ENCODE results near the gene FKRP.

The FKRP gene

GRCh38 chr19:46720503-46721239, 25.2 kb upstream of the FKRP start:
- no peak for DNase-seq (ENCODE audit: low read depth)
- TF ChIP-seq, protein P1, sequence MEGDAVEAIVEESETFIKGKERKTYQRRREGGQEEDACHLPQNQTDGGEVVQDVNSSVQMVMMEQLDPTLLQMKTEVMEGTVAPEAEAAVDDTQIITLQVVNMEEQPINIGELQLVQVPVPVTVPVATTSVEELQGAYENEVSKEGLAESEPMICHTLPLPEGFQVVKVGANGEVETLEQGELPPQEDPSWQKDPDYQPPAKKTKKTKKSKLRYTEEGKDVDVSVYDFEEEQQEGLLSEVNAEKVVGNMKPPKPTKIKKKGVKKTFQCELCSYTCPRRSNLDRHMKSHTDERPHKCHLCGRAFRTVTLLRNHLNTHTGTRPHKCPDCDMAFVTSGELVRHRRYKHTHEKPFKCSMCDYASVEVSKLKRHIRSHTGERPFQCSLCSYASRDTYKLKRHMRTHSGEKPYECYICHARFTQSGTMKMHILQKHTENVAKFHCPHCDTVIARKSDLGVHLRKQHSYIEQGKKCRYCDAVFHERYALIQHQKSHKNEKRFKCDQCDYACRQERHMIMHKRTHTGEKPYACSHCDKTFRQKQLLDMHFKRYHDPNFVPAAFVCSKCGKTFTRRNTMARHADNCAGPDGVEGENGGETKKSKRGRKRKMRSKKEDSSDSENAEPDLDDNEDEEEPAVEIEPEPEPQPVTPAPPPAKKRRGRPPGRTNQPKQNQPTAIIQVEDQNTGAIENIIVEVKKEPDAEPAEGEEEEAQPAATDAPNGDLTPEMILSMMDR (IDR thresholded peaks at IDR 0.05; ENCODE audit: insufficient read depth, low read depth, low read length, missing control alignments), result no peak
- no peak overlapping the region for H3K4me3 ChIP-seq (ENCODE audit: low read depth, low read length)

GRCh38 chr19:46721269-46722003, 24.4 kb upstream of the FKRP start:
- DNase-seq (ENCODE audit: low read depth), result no peak
- TF ChIP-seq, protein P1 (IDR thresholded peaks at IDR 0.05; ENCODE audit: insufficient read depth, low read depth, low read length, missing control alignments), result no peak
- H3K4me3 ChIP-seq (ENCODE audit: low read depth, low read length), result no peak overlapping the region

DNA sequence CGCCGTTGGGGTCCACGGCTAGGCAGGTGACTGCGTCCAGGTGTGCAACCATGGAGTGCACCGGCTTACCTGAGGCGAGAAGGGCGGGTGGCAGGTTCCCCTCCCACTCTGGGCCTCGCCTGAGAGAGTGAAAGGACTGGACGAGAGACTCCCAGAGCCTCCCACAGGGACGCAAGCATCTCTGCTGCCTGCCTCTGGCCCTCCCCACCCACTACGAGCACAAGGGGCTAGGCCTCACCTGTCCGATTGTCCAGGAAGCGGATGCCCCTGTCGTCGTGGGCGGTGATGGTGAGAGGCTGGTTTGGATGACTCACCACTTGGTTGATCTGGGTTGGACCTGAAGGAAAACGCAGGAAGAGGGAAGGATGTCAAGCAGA, 23.9 kb upstream of the FKRP start:
- DNase-seq (ENCODE audit: low read depth), result no peak
- TF ChIP-seq, protein P1 (IDR thresholded peaks at IDR 0.05; ENCODE audit: insufficient read depth, low read depth, low read length, missing control alignments), result no peak
- no peak overlapping the region for H3K4me3 ChIP-seq (ENCODE audit: low read depth, low read length)

DNA sequence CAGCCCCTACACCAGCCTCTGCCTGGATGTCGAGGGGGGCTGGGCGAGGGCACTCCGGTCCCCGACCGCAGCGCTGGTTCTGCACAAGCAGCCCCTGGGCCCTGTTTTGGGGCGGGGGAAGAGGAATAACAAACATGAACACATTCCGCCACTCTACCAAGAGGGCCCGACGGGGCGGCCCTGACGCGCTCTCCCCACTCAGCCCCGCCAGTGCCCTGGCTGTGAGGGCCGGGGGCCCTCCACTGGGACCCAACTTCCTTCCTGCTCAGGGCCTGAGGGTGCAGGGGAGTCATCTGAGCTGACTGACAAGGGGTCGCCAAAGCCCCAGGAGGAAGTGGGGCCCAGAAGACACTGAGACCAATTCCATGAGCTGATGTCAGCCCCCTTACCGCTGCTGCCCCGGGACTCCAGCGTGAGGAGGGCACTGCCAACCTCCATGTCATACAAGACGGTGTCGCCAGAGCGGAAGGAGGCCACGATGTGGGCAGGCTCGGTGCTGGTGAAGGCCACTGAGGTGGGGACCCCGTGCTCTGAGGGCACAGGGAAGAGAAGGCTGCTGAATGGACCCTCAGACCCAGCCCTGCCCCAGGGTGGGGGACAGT, 23.3 kb upstream of the FKRP start:
- DNase-seq (ENCODE audit: low read depth), result no peak
- TF ChIP-seq, protein P1 (IDR thresholded peaks at IDR 0.05; ENCODE audit: insufficient read depth, low read depth, low read length, missing control alignments), result no peak

GRCh38 chr19:46723023-46723461, 22.8 kb upstream of the FKRP start:
- TF ChIP-seq, protein P1 (IDR thresholded peaks at IDR 0.05; ENCODE audit: insufficient read depth, low read depth, low read length, missing control alignments), result no peak
- no peak overlapping the region for H3K4me3 ChIP-seq (ENCODE audit: low read depth, low read length)
- DNase-seq (ENCODE audit: low read depth), result no peak

More for the DNA sequence above, 23.3 kb upstream of the FKRP start:
- H3K4me3 ChIP-seq (ENCODE audit: low read depth, low read length), result no peak overlapping the region

DNA sequence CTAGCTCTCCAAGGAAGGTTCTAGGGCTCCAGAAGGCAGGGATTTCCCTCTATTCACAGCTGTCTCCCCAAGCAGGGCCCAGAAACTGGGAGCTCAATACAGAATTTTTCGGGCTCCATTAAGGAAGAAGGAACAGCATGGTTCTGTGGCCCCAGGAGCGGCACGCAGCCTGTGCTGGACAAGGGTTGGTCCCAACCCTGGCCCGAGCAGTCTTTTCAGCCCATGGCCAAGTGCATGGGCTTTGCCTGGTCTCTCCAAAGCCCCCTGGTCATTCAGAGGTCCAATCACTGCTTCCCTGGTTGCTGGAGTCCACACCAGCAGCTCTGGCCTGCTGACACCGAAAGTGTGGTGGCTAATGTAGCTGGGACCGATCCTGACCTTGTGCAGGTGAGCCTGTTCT, 22.4 kb upstream of the FKRP start:
- TF ChIP-seq, protein P1 (IDR thresholded peaks at IDR 0.05; ENCODE audit: insufficient read depth, low read depth, low read length, missing control alignments), result no peak
- DNase-seq (ENCODE audit: low read depth), result no peak
- no peak overlapping the region for H3K4me3 ChIP-seq (ENCODE audit: low read depth, low read length)
